MM.1S (cell line): ENCODE measurements around the gene SLC7A6.

Source experiments
- DNase-seq: peaks from one replicate; pipeline ENCODE4 v3.0.0-alpha.2; 2015
- H2AFZ ChIP-seq: fragments of 300-600 bp; sonication (generic); 2 replicates; pipeline ENCODE4 v1.6.0; 2016; ENCODE audit warnings: antibody characterized with exemption, low read length
- H3F3A ChIP-seq: fragments of 300-600 bp; sonication (generic); 2 replicates; pipeline ENCODE4 v1.6.1; 2016; ENCODE audit warnings: mild to moderate bottlenecking, antibody characterized with exemption, low read length, moderate library complexity, mixed read lengths; ENCODE audit not compliant: insufficient read depth
- H3K27ac ChIP-seq: fragments of 300-600 bp; sonication (generic); 2 replicates; pipeline ENCODE4 v1.5.1; 2016; ENCODE audit warnings: mild to moderate bottlenecking, low read length
- H3K27me3 ChIP-seq: fragments of 300-600 bp; sonication (generic); replicated peaks from 2 replicates; pipeline ENCODE4 v1.6.0; 2016; ENCODE audit warnings: low read length; ENCODE audit not compliant: insufficient read depth
- H3K36me3 ChIP-seq: fragments of 300-600 bp; sonication (generic); replicated peaks from 2 replicates; pipeline ENCODE4 v1.6.1; 2016; ENCODE audit warnings: mild to moderate bottlenecking, low read length, mixed read lengths; ENCODE audit not compliant: insufficient read depth
- H3K4me1 ChIP-seq: fragments of 300-600 bp; sonication (generic); 2 replicates; pipeline ENCODE4 v1.6.1; 2016; ENCODE audit warnings: low read length, mixed read lengths
- H3K4me2 ChIP-seq: fragments of 300-600 bp; sonication (generic); 2 replicates; pipeline ENCODE4 v1.6.0; 2016; ENCODE audit warnings: low read depth, low read length
- H3K4me3 ChIP-seq: fragments of 300-600 bp; sonication (generic); 2 replicates; pipeline ENCODE4 v1.5.1; 2016; ENCODE audit warnings: low read length, mixed read lengths
- H3K79me2 ChIP-seq: fragments of 300-600 bp; sonication (generic); 2 replicates; pipeline ENCODE4 v1.6.1; 2016; ENCODE audit warnings: mixed run types, low read length, mixed read lengths
- H3K9ac ChIP-seq: fragments of 300-600 bp; sonication (generic); 2 replicates; pipeline ENCODE4 v1.6.1; 2016; ENCODE audit warnings: low read length, mixed read lengths
- H3K9me2 ChIP-seq: fragments of 300-600 bp; sonication (generic); replicated peaks from 2 replicates; pipeline ENCODE4 v1.6.1; 2016; ENCODE audit warnings: mild to moderate bottlenecking, low read length, mixed read lengths; ENCODE audit not compliant: insufficient read depth
- H3K9me3 ChIP-seq: fragments of 300-600 bp; sonication (generic); replicated peaks from 2 replicates; pipeline ENCODE4 v1.6.1; 2016; ENCODE audit warnings: mild to moderate bottlenecking, low read length, mixed read lengths; ENCODE audit not compliant: insufficient read depth
- H4K20me1 ChIP-seq: fragments of 300-600 bp; sonication (generic); 2 replicates; pipeline ENCODE4 v1.6.1; 2016; ENCODE audit warnings: mild to moderate bottlenecking, low read length, moderate library complexity, mixed read lengths; ENCODE audit not compliant: insufficient read depth
- EZH2 ChIP-seq: fragments of 300-600 bp; sonication (generic); optimal IDR thresholded peaks from 2 replicates; pipeline ENCODE3; 2017; ENCODE audit warnings: low read depth, mild to moderate bottlenecking, antibody characterized with exemption, low read length, mixed read lengths
- EZH2phosphoT487 ChIP-seq: fragments of 300-600 bp; sonication (generic); IDR thresholded peaks from 2 replicates; pipeline ENCODE4 v1.6.1; 2018; ENCODE audit warnings: antibody characterized with exemption, low read length
- TF ChIP-seq, protein P1 (sequence below): fragments of 300-600 bp; sonication (generic); IDR thresholded peaks from 2 replicates; pipeline ENCODE4 v1.5.1; 2016; ENCODE audit warnings: antibody characterized with exemption, low read length, mixed read lengths

SLC7A6 gene

DNA sequence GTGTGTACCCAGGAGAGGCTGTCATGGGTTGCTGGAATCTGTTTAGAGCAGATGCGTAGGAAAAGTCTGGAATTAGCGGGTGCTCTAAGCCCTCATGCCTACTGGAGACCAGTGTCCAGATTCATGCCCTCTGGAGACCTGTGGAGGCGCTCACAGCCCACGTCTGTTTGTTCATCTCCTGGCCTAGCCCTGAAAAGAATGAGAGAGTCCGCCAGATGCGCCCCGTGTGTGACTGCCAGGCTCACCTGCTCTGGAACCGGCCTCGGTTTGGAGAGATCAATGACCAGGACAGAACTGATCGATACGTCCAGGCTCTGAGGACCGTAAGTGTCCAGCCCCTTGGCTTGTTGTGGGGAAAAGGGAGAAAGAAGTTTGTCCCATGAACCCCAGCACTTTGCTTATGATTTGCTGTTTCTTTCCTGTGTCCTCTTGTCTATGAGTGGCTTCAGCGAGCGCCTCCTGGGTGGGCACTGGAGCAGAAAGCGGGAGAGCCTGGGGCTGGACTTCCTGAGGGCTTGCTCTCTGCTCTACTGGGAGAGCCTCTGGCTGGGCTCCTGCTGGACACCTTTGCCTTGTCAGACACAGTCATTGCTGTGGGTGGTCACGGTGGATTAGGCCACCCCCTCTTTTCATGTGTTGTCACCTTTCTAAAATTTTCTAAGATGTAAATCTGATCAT lies 81.8 kb downstream of the SLC7A6 start:
- no peak for DNase-seq
- Histone ChIP-seq H4K20me1 (no peaks in the 10 kb centered on the region), H3K9ac (no peak overlapping the region), H3K4me2 (no peak overlapping the region), H3K27ac (no peak overlapping the region), H3K9me2 (no peaks in the 10 kb centered on the region), H2AFZ (no peak overlapping the region), H3F3A (no peaks in the 10 kb centered on the region), H3K36me3 (no peaks in the 10 kb centered on the region), H3K9me3 (no peaks in the 10 kb centered on the region), H3K4me3 (no peak overlapping the region), H3K79me2 (no peaks in the 10 kb centered on the region; the same call in 1 of the 2 replicates), H3K27me3 (no peaks in the 10 kb centered on the region), H3K4me1 (0 out of 2 replicates have a peak, but pooled peaks cover 4% of the 10 kb centered on the region)
- TF ChIP-seq, protein P1, sequence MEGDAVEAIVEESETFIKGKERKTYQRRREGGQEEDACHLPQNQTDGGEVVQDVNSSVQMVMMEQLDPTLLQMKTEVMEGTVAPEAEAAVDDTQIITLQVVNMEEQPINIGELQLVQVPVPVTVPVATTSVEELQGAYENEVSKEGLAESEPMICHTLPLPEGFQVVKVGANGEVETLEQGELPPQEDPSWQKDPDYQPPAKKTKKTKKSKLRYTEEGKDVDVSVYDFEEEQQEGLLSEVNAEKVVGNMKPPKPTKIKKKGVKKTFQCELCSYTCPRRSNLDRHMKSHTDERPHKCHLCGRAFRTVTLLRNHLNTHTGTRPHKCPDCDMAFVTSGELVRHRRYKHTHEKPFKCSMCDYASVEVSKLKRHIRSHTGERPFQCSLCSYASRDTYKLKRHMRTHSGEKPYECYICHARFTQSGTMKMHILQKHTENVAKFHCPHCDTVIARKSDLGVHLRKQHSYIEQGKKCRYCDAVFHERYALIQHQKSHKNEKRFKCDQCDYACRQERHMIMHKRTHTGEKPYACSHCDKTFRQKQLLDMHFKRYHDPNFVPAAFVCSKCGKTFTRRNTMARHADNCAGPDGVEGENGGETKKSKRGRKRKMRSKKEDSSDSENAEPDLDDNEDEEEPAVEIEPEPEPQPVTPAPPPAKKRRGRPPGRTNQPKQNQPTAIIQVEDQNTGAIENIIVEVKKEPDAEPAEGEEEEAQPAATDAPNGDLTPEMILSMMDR: no peak
- TF ChIP-seq EZH2phosphoT487 (no peak), EZH2 (no peak)

DNA sequence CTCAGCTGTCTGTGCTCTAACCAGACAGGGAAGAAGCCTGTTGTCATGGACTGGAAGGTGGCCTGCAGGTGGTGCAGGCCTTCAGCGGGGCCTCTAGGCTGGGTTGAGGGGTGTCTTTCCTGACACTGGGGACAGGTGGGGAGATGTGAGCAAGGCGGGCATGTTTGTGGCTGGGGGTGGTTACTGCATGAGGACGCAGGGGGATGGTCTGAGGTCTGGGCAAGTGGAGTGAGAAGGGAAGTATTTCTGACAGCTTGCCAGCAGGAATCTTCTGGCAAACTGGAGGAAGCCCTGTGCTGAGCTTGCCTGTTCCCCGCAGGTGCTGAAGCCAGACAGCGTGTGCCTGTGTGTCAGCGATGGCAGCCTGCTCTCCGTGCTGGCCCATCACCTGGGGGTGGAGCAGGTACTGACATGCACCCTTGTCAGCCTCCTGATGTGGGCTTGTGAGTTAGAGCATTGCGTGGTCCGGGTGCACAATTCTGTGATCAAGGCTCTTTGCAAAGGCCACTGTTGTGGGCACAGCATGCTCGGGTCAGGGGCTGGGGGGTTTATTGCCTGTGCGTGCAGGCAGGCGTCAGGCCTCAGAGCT lies 82.7 kb downstream of the SLC7A6 start:
- no peaks in the 10 kb centered on the region for H3K9me2 ChIP-seq
- H3F3A ChIP-seq: no peaks in the 10 kb centered on the region
- DNase-seq: no peak
- H3K4me1 ChIP-seq: 0 out of 2 replicates have a peak, but pooled peaks cover 4% of the 10 kb centered on the region
- no peaks in the 10 kb centered on the region for H3K9me3 ChIP-seq
- H2AFZ ChIP-seq: no peak overlapping the region
- TF ChIP-seq EZH2phosphoT487: no peak
- H3K27me3 ChIP-seq: no peaks in the 10 kb centered on the region
- no peaks in the 10 kb centered on the region for H4K20me1 ChIP-seq
- no peaks in the 10 kb centered on the region for H3K36me3 ChIP-seq
- no peaks in the 10 kb centered on the region; the same call in 1 of the 2 replicates for H3K79me2 ChIP-seq
- no peak overlapping the region for H3K27ac ChIP-seq
- H3K4me3 ChIP-seq: no peak overlapping the region
- H3K9ac ChIP-seq: no peak overlapping the region
- H3K4me2 ChIP-seq: no peak overlapping the region

DNA sequence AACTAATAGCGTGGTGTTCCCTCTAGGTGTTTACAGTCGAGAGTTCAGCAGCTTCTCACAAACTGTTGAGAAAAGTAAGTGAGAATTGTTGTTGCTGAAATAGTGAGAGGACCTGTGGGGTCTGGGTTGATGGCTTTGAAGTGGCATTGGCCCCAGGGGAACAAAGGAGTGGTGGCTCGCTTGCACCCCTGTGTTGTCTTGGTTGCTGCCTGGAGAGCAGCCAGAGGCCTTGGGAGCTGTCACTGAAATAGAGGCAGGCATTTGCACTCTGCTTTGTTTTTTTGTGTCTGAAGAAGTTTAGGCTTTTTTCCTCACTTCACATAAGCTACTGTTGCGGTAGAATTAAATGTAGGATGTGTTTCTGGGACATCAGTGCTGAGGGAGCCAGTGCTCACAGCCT lies 83.3 kb downstream of the SLC7A6 start:
- H2AFZ ChIP-seq: no peak overlapping the region

More for the DNA sequence above, 83.3 kb downstream of the SLC7A6 start:
- Histone ChIP-seq H3K4me2 (no peak overlapping the region), H3K27me3 (no peaks in the 10 kb centered on the region), H3K4me1 (0 out of 2 replicates have a peak, but pooled peaks cover under 1% of the 10 kb centered on the region), H3K79me2 (no peaks in the 10 kb centered on the region; the same call in 1 of the 2 replicates), H3F3A (no peaks in the 10 kb centered on the region), H3K4me3 (no peak overlapping the region), H4K20me1 (no peaks in the 10 kb centered on the region), H3K9me2 (no peaks in the 10 kb centered on the region), H3K36me3 (no peaks in the 10 kb centered on the region), H3K9me3 (no peaks in the 10 kb centered on the region), H3K27ac (no peak overlapping the region), H3K9ac (no peak overlapping the region)
- TF ChIP-seq EZH2phosphoT487: no peak
- TF ChIP-seq, protein P1: no peak
- TF ChIP-seq EZH2: no peak
- DNase-seq: no peak
